ENCODE measurements around the gene MMP3.

MMP3 gene

GRCh38 chr11:102788334-102788995, 54.9 kb downstream of the MMP3 start:
- DNase-seq = no peak
